Testis (tissue), 5 donors: ENCODE measurements around the gene KIAA1210. TPM values are rescaled to one million over a fixed set of nuclear protein-coding genes. Genes with fewer than 3 reads are reported as not detected.

ENCODE experiments used
- DNase-seq: peaks from one replicate; pipeline ENCODE4 v3.0.0-alpha.2; 2019
- H3K27ac ChIP-seq, 2 donors: fragments of 200-600 bp; sonication (generic); one replicate each; pipeline ENCODE4 v1.5.1; 2019
- H3K27me3 ChIP-seq: fragments of 200-600 bp; sonication (generic); one replicate; pipeline ENCODE4 v1.5.1; 2019
- H3K36me3 ChIP-seq: fragments of 200-600 bp; sonication (generic); one replicate; pipeline ENCODE4 v1.5.1; 2017; ENCODE audit warnings: low read depth; ENCODE audit errors: missing control alignments
- H3K4me1 ChIP-seq: fragments of 200-600 bp; sonication (generic); one replicate; pipeline ENCODE4 v1.5.1; 2019
- H3K4me3 ChIP-seq, 2 donors: fragments of 200-600 bp; sonication (generic); one replicate each; pipeline ENCODE4 v1.5.1; 2017 to 2019
- H3K9me3 ChIP-seq: fragments of 200-600 bp; sonication (generic); one replicate; pipeline ENCODE4 v1.5.1; 2017
- POLR2A ChIP-seq: fragments of 450-650 bp; IDR thresholded peaks from one replicate; pipeline ENCODE4 v1.6.1; 2017; ENCODE audit warnings: antibody characterized with exemption, mild to moderate bottlenecking, moderate library complexity
- WGBS, 2 donors: methylation state at CpG; one replicate each; pipeline ENCODE4 v1.1.5; 2018; 5-methylcytosine and 5-hydroxymethylcytosine counted together
- intact Hi-C: fragments of 100-400 bp; cut with DNase I; formaldehyde crosslinking; loops from one replicate; pipeline ENCODE4 v1.15.1; 2023; ENCODE audit warnings: low total_unique reads
- long read RNA-seq, 2 donors: transcript quantifications; one replicate each; lab custom pipeline, GENCODE V29; 2026
- polyA plus RNA-seq: library from polyadenylated mRNA; stranded (reverse); fragments of 350-450 nt; fragmentation: Illumina TruSeq; extraction: RNeasy Lipid Tissue Mini Kit (QIAGEN cat#74804); gene quantifications from one replicate; pipeline ENCODE4 v1.2.3, GENCODE V29; 2014; ENCODE audit warnings: low read depth, low replicate concordance; ENCODE audit not compliant: insufficient read depth
- total RNA-seq, 2 donors: library from RNA; depleted of rRNA; stranded (reverse); fragments of >200 nt; gene quantifications; one replicate each; pipeline ENCODE4 v1.2.3, GENCODE V29; 2016
- TF ChIP-seq, protein P1 (sequence below), 3 experiments: fragments of 450-650 bp in 2 of 3; fragments of 200-600 bp in 1 of 3; sonication (generic) in 1 of 3; IDR thresholded peaks; one replicate each; pipeline ENCODE4 v1.5.1; 2016 to 2019; ENCODE audit warnings: antibody characterized with exemption in 3 of 3, mild to moderate bottlenecking in 2 of 3, moderate library complexity in 1 of 3

The KIAA1210 gene
- 100 to 1,000 TPM; 245 to 286 TPM for total RNA-seq
- 63.0 TPM for polyA plus RNA-seq
- long read RNA-seq, donor 1, partial matches to known transcripts = 7 of 7 reads
- long read RNA-seq, donor 1, other reads (novel, unspliced or antisense) = 0 of 7 reads
- long read RNA-seq, donor 2, partial matches to known transcripts = 13 of 13 reads
- long read RNA-seq, donor 2, other reads (novel, unspliced or antisense) = 0 of 13 reads

DNA sequence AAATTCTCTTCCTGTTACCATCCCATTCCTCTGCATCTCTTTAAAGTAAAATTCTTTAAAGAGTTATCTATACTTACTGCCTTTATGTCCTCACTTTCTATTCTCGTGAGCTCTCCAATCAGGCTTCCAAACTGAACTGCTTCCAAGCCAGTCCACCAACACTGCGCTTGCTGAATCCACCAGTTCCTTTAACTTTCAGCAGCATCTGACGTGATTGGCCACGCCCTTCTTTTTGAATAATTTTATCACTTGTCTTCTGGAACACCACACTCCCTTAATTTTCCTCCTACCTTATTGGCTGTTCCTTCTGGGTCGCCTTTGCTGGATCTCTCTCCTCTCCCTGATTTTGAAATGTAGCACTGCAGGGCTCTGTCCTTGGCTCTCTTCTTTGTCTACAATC is at the start of gene KIAA1210:
KIAA1210 (minus strand) TSS at position 163 of the 400 bp plus-strand sequence. CDS start 4,170 bp downstream, outside the sequence.
- DNase-seq = peak; percentile 86
- Histone ChIP-seq H3K4me1 (no peaks in the 10 kb centered on the region), H3K4me3 (peak within 1 kb of the TSS in 1 of 2 donors; percentile 48), H3K27ac (no peak within 1 kb of the TSS), H3K9me3 (no peaks in the 10 kb centered on the region), H3K27me3 (no peaks in the 10 kb centered on the region), H3K36me3 (no peaks in the 10 kb centered on the region)
- WGBS, 2 donors = 29 to 42% methylated on average over 5 of the region's 5 CpGs
- intact Hi-C loops = no loop called here
- TF ChIP-seq, protein P1, sequence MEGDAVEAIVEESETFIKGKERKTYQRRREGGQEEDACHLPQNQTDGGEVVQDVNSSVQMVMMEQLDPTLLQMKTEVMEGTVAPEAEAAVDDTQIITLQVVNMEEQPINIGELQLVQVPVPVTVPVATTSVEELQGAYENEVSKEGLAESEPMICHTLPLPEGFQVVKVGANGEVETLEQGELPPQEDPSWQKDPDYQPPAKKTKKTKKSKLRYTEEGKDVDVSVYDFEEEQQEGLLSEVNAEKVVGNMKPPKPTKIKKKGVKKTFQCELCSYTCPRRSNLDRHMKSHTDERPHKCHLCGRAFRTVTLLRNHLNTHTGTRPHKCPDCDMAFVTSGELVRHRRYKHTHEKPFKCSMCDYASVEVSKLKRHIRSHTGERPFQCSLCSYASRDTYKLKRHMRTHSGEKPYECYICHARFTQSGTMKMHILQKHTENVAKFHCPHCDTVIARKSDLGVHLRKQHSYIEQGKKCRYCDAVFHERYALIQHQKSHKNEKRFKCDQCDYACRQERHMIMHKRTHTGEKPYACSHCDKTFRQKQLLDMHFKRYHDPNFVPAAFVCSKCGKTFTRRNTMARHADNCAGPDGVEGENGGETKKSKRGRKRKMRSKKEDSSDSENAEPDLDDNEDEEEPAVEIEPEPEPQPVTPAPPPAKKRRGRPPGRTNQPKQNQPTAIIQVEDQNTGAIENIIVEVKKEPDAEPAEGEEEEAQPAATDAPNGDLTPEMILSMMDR (IDR thresholded peaks at IDR 0.05) = no peak
- no peak for TF ChIP-seq POLR2A

DNA sequence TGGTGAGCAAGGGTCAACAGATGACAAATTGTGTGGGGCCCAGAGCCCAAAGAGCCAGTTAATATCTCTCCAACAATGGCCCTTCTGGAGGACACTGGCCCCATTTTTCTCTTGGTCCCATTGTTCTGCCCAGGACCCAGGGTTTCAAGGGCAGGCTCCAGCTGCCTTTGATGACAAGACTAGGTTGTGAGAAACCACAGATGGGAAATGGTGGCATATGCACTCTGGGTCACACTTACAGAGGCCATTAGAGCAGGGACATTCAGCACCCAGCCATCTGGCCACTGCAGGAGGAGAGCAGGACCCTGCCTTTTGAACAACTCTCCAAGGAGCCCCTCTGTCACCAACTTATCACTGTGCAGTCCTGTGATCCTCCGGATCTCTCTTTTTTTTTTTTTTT is 49.7 kb upstream of the KIAA1210 start:
- Histone ChIP-seq H3K4me1 (no peaks in the 10 kb centered on the region), H3K27me3 (no peaks in the 10 kb centered on the region), H3K27ac (no peak overlapping the region), H3K9me3 (no peaks in the 10 kb centered on the region), H3K36me3 (no peaks in the 10 kb centered on the region), H3K4me3 (no peak overlapping the region)
- intact Hi-C loops = no loop called here
- WGBS, 2 donors = 89 to 91% methylated on average over 1 of the region's 1 CpG
- no peak for TF ChIP-seq POLR2A
- TF ChIP-seq, protein P1 (IDR thresholded peaks at IDR 0.05) = no peak
- DNase-seq = no peak

DNA sequence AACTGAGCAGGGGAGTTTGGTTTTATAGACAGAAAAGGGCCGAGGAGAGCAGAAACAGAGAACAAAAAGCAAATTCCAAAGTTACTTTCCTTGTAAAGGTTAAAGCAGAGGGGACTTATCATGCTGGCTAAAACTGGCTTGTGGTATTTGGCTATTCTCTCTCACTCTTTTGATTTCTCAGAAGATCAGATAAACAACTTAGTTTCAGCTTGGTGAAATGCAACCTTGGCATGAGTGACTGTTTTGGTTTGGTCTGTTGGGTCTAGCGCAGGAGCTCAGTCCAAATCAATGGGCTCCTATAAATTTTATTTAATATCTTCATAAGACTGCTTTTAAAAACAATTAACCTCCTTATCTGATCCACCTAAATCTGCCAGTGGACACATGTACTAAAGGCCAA is 47.3 kb upstream of the KIAA1210 start:
- H3K36me3 ChIP-seq = no peaks in the 10 kb centered on the region
- H3K4me3 ChIP-seq = no peak overlapping the region
- H3K27ac ChIP-seq = no peak overlapping the region
- H3K4me1 ChIP-seq = no peaks in the 10 kb centered on the region
- no peak for TF ChIP-seq POLR2A
- TF ChIP-seq, protein P1 (IDR thresholded peaks at IDR 0.05) = no peak
- no peak for DNase-seq
- no peaks in the 10 kb centered on the region for H3K9me3 ChIP-seq
- WGBS, 2 donors = 23 to 49% methylated on average over 2 of the region's 2 CpGs
- intact Hi-C loops = no loop called here
- H3K27me3 ChIP-seq = no peaks in the 10 kb centered on the region

DNA sequence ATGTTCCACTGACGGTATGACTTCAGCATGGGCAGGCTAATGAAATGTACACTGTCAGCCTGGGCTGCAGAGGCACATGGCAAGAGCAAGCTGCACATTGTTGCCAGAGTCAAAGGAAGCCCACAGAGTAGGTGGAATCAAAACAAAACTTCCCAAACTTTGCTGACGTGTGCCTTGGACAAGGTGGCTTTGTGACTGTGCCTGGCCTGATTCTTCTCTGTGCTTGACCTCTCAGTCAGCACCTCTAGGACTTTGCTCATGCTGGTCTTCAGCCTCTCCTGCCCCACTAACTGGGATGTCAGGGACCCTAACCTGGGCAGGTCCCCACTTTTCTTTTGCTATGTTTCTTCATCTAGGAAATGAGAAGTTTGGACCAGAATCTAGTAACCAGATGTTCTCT is 40.5 kb upstream of the KIAA1210 start:
- Histone ChIP-seq H3K36me3 (no peaks in the 10 kb centered on the region), H3K27me3 (no peaks in the 10 kb centered on the region), H3K4me1 (no peaks in the 10 kb centered on the region), H3K4me3 (no peak overlapping the region), H3K27ac (no peak overlapping the region), H3K9me3 (no peaks in the 10 kb centered on the region)
- intact Hi-C loops = no loop called here
- no peak for TF ChIP-seq POLR2A
- TF ChIP-seq, protein P1 (IDR thresholded peaks at IDR 0.05) = no peak
- DNase-seq = no peak
- 50 to 73% methylated on average over 1 of the region's 2 CpGs for WGBS, 2 donors

DNA sequence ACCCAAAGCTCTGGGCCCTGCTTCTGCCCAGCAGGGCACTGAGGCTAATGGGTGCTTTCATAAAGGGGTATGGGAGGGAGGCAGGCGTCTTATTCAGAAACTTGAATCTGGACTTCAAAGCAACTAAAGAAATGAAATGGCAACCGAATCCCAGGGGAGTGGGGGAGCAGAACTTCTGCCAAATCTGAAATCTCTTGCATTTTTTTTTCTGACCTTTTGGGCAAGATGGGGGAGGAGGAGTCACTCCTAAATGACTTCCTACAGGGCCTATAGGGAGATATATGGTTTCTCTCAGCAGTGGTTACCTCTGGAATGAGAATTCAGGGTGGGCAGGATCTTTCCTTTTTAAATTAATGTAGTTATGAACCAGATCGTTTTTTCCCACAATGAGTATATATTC is 30.6 kb upstream of the KIAA1210 start:
- H3K4me1 ChIP-seq = no peaks in the 10 kb centered on the region
- 70 to 74% methylated on average over 3 of the region's 3 CpGs for WGBS, 2 donors

More for the DNA sequence above, 30.6 kb upstream of the KIAA1210 start:
- Histone ChIP-seq H3K36me3 (no peaks in the 10 kb centered on the region), H3K27me3 (no peaks in the 10 kb centered on the region), H3K27ac (no peak overlapping the region), H3K4me3 (no peak overlapping the region), H3K9me3 (no peaks in the 10 kb centered on the region)
- TF ChIP-seq, protein P1 (IDR thresholded peaks at IDR 0.05) = no peak
- TF ChIP-seq POLR2A = no peak
- intact Hi-C loops = no loop called here
- no peak for DNase-seq
